ENCODE data around the gene PFDN2.

Gene PFDN2

GRCh38 chr1:161153682-161154337 is 36.0 kb upstream of the PFDN2 start, which contains the start of gene UFC1 (continued):
- peak; percentile 67; the same call in 1 of the 2 replicates for TF ChIP-seq SP3 (tag by site-specific recombination; IDR thresholded peaks at IDR 0.05)
- TF ChIP-seq SP2 (tag by site-specific recombination; IDR thresholded peaks at IDR 0.05): peak; percentile 37
- TF ChIP-seq ZBTB1 (tag by site-specific recombination; IDR thresholded peaks at IDR 0.05): peak; percentile 95
- no peak for TF ChIP-seq HOXD13 (CRISPR knock-in tag; IDR thresholded peaks at IDR 0.05; ENCODE audit: borderline replicate concordance)
- TF ChIP-seq MEIS1 (CRISPR knock-in tag; IDR thresholded peaks at IDR 0.05; ENCODE audit: borderline replicate concordance): no peak
- no peak for TF ChIP-seq ZNF530 (tag by site-specific recombination; IDR thresholded peaks at IDR 0.05; ENCODE audit: low read depth)
- TF ChIP-seq ZNF112 (tag by site-specific recombination; IDR thresholded peaks at IDR 0.05): no peak
- no peak for TF ChIP-seq ZFP41 (tag by site-specific recombination; IDR thresholded peaks at IDR 0.05; ENCODE audit: borderline replicate concordance)
- TF ChIP-seq ZNF221 (tag by site-specific recombination; IDR thresholded peaks at IDR 0.05; ENCODE audit: borderline replicate concordance): no peak
- TF ChIP-seq ZNF501 (tag by site-specific recombination; IDR thresholded peaks at IDR 0.05): peak; percentile 90; the same call in 1 of the 2 replicates
- TF ChIP-seq ZNF366 (tag by site-specific recombination; conservative IDR thresholded peaks at IDR 0.05): 0 out of 2 replicates have a peak, but pooled peaks have one; percentile 58
- TF ChIP-seq YY1 (tag by site-specific recombination; IDR thresholded peaks at IDR 0.05): peak; percentile 99
- peak; percentile 94 for TF ChIP-seq ZNF777 (tag by site-specific recombination; IDR thresholded peaks at IDR 0.05; ENCODE audit: borderline replicate concordance)
- no peak for TF ChIP-seq ZNF747 (tag by site-specific recombination; IDR thresholded peaks at IDR 0.05)
- no peak for TF ChIP-seq ZNF529 (tag by site-specific recombination; IDR thresholded peaks at IDR 0.05; ENCODE audit: insufficient replicate concordance)
- 0 out of 2 replicates have a peak, but pooled peaks have one; percentile 50 for TF ChIP-seq KLF10 (tag by site-specific recombination; IDR thresholded peaks at IDR 0.05)
- TF ChIP-seq ZNF223 (tag by site-specific recombination; IDR thresholded peaks at IDR 0.05): no peak
- peak; percentile 86 for TF ChIP-seq SP7 (tag by site-specific recombination; IDR thresholded peaks at IDR 0.05)
- no peak for TF ChIP-seq ZNF274 (IDR thresholded peaks at IDR 0.05; ENCODE audit: low read length)
- TF ChIP-seq ZNF274 (tag by site-specific recombination; IDR thresholded peaks at IDR 0.05; ENCODE audit: borderline replicate concordance): no peak
- TF ChIP-seq ZNF596 (tag by site-specific recombination; IDR thresholded peaks at IDR 0.05): no peak
- no peak for TF ChIP-seq ZNF791 (tag by site-specific recombination; IDR thresholded peaks at IDR 0.05)
- no peak for TF ChIP-seq EGR2 (tag by site-specific recombination; IDR thresholded peaks at IDR 0.05; ENCODE audit: low read depth)
- no peak for TF ChIP-seq ZNF354C (tag by site-specific recombination; IDR thresholded peaks at IDR 0.05; ENCODE audit: borderline replicate concordance, low read depth)
- no peak for TF ChIP-seq ZNF548 (tag by site-specific recombination; IDR thresholded peaks at IDR 0.05)
- TF ChIP-seq BCL11A (tag by site-specific recombination; IDR thresholded peaks at IDR 0.05; ENCODE audit: low read depth): no peak
- TF ChIP-seq, protein P1, sequence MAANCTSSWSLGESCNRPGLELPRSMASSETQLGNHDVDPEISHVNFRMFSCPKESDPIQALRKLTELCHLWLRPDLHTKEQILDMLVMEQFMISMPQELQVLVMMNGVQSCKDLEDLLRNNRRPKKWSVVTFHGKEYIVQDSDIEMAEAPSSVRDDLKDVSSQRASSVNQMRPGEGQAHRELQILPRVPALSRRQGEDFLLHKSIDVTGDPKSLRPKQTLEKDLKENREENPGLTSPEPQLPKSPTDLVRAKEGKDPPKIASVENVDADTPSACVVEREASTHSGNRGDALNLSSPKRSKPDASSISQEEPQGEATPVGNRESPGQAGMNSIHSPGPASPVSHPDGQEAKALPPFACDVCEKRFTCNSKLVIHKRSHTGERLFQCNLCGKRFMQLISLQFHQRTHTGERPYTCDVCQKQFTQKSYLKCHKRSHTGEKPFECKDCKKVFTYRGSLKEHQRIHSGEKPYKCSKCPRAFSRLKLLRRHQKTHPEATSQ (tag by site-specific recombination; IDR thresholded peaks at IDR 0.05): peak; percentile 47; the same call in 1 of the 2 replicates
- TF ChIP-seq ZBTB8A (tag by site-specific recombination; IDR thresholded peaks at IDR 0.05): peak; percentile 83
- peak; percentile 46; the same call in 1 of the 2 replicates for TF ChIP-seq KLF9 (tag by site-specific recombination; IDR thresholded peaks at IDR 0.05; ENCODE audit: low read depth)
- peak; percentile 60; the same call in 1 of the 2 replicates for TF ChIP-seq ZNF394 (tag by site-specific recombination; IDR thresholded peaks at IDR 0.05; ENCODE audit: borderline replicate concordance)
- no peak for TF ChIP-seq ZNF707 (tag by site-specific recombination; IDR thresholded peaks at IDR 0.05)
- TF ChIP-seq, protein P2, sequence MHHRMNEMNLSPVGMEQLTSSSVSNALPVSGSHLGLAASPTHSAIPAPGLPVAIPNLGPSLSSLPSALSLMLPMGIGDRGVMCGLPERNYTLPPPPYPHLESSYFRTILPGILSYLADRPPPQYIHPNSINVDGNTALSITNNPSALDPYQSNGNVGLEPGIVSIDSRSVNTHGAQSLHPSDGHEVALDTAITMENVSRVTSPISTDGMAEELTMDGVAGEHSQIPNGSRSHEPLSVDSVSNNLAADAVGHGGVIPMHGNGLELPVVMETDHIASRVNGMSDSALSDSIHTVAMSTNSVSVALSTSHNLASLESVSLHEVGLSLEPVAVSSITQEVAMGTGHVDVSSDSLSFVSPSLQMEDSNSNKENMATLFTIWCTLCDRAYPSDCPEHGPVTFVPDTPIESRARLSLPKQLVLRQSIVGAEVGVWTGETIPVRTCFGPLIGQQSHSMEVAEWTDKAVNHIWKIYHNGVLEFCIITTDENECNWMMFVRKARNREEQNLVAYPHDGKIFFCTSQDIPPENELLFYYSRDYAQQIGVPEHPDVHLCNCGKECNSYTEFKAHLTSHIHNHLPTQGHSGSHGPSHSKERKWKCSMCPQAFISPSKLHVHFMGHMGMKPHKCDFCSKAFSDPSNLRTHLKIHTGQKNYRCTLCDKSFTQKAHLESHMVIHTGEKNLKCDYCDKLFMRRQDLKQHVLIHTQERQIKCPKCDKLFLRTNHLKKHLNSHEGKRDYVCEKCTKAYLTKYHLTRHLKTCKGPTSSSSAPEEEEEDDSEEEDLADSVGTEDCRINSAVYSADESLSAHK (tag by site-specific recombination; IDR thresholded peaks at IDR 0.05): peak; percentile 46; the same call in 1 of the 2 replicates
- no peak for TF ChIP-seq ZNF555 (tag by site-specific recombination; conservative IDR thresholded peaks at IDR 0.05)
- peak; percentile 96 for TF ChIP-seq SCRT1 (tag by site-specific recombination; IDR thresholded peaks at IDR 0.05; ENCODE audit: borderline replicate concordance)
- peak; percentile 97 for TF ChIP-seq ZNF324 (tag by site-specific recombination; IDR thresholded peaks at IDR 0.05)
- TF ChIP-seq ZNF645 (tag by site-specific recombination; IDR thresholded peaks at IDR 0.05): no peak
- peak; percentile 97 for TF ChIP-seq TRIM28 (IDR thresholded peaks at IDR 0.05; ENCODE audit: borderline replicate concordance, low read length)
- TF ChIP-seq ZFHX2 (tag by site-specific recombination; conservative IDR thresholded peaks at IDR 0.05): no peak

All from HEK293 (cell line).